A673 (cell line): ENCODE data around the gene CCDC116.

Experiments used
- EZH2 ChIP-seq: fragments of 200-600 bp; sonication (generic); IDR thresholded peaks from 2 replicates; pipeline ENCODE4 v1.6.1; 2017; ENCODE audit warnings: borderline replicate concordance, low read depth, mild to moderate bottlenecking, mixed read lengths, antibody characterized with exemption, low read length; ENCODE audit not compliant: poor library complexity, severe bottlenecking
- TF ChIP-seq, protein P1 (sequence below): fragments of 300-800, 200-600 bp; sonication (generic); conservative IDR thresholded peaks from 2 replicates; pipeline ENCODE4 v1.5.1; 2017; ENCODE audit warnings: low read depth, mild to moderate bottlenecking, antibody characterized with exemption, low read length, moderate library complexity, mixed read lengths

DNA sequence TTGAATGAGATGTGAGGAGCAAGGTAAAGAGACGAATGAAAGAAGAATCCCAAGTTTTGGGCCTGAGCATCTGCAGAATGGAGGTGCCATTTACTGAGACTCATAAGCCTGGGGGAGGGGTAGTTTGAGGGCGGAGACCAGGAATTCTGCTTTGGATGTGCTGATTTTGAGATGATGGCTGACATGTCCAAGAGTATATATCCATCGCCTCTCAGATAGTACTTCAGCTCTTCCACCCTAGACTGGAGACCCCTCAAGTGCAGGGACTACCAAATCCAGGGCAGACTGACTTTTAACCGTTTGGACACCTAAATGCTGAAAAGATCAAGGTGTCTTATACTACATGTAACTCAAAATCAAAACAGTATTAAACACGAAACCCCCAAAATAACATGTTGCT lies 8.2 kb downstream of the CCDC116 start:
- TF ChIP-seq, protein P1, sequence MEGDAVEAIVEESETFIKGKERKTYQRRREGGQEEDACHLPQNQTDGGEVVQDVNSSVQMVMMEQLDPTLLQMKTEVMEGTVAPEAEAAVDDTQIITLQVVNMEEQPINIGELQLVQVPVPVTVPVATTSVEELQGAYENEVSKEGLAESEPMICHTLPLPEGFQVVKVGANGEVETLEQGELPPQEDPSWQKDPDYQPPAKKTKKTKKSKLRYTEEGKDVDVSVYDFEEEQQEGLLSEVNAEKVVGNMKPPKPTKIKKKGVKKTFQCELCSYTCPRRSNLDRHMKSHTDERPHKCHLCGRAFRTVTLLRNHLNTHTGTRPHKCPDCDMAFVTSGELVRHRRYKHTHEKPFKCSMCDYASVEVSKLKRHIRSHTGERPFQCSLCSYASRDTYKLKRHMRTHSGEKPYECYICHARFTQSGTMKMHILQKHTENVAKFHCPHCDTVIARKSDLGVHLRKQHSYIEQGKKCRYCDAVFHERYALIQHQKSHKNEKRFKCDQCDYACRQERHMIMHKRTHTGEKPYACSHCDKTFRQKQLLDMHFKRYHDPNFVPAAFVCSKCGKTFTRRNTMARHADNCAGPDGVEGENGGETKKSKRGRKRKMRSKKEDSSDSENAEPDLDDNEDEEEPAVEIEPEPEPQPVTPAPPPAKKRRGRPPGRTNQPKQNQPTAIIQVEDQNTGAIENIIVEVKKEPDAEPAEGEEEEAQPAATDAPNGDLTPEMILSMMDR: no peak
- no peak for TF ChIP-seq EZH2
